ENCODE results near the gene SDK1. TPM values are rescaled to one million over a fixed set of nuclear protein-coding genes. Genes with fewer than 3 reads are reported as not detected.

Gene SDK1
- total RNA-seq, 2 donors from 2014 or later: 4.8 to 13.2 TPM

GRCh38 chr7:4245135-4245865, 944.2 kb downstream of the SDK1 start:
- Histone ChIP-seq H3K4me1 (replicated peaks) (no peaks in the 10 kb centered on the region), H3K27me3 (replicated peaks; ENCODE audit: insufficient read depth) (no peaks in the 10 kb centered on the region), H3K27ac (no peak overlapping the region), H3K9me3 (no peaks in the 10 kb centered on the region), H3K4me3 (no peak overlapping the region), H3K36me3 (no peaks in the 10 kb centered on the region)
- intact Hi-C loops (cut with DNase I): no loop called here
- DNase-seq (ENCODE audit: low spot score): no peak
- TF ChIP-seq CTCF (IDR thresholded peaks at IDR 0.05) (no peak), POLR2AphosphoS5 (IDR thresholded peaks at IDR 0.05) (no peak), POLR2A (IDR thresholded peaks at IDR 0.05) (no peak)
- WGBS: 93% methylated on average over 19 of the region's 19 CpGs

GRCh38 chr7:4245866-4246470, 944.9 kb downstream of the SDK1 start:
- Histone ChIP-seq H3K36me3 (no peaks in the 10 kb centered on the region), H3K27ac (no peak overlapping the region), H3K4me3 (no peak overlapping the region), H3K4me1 (replicated peaks) (no peaks in the 10 kb centered on the region), H3K9me3 (no peaks in the 10 kb centered on the region), H3K27me3 (replicated peaks; ENCODE audit: insufficient read depth) (no peaks in the 10 kb centered on the region)
- intact Hi-C loops (cut with DNase I): no loop called here
- WGBS: 83% methylated on average over 12 of the region's 12 CpGs
- TF ChIP-seq CTCF (IDR thresholded peaks at IDR 0.05) (no peak), POLR2AphosphoS5 (IDR thresholded peaks at IDR 0.05) (no peak), POLR2A (IDR thresholded peaks at IDR 0.05) (no peak)
- DNase-seq (ENCODE audit: low spot score): no peak

GRCh38 chr7:4246536-4246935, 945.5 kb downstream of the SDK1 start:
- WGBS: 91% methylated on average over 11 of the region's 11 CpGs
- TF ChIP-seq POLR2AphosphoS5 (IDR thresholded peaks at IDR 0.05): no peak
- no peak for TF ChIP-seq CTCF (IDR thresholded peaks at IDR 0.05)
- TF ChIP-seq POLR2A (IDR thresholded peaks at IDR 0.05): no peak
- H3K36me3 ChIP-seq: no peaks in the 10 kb centered on the region
- H3K4me1 ChIP-seq (replicated peaks): no peaks in the 10 kb centered on the region
- intact Hi-C loops (cut with DNase I): no loop called here
- no peaks in the 10 kb centered on the region for H3K27me3 ChIP-seq (replicated peaks; ENCODE audit: insufficient read depth)
- no peak overlapping the region for H3K27ac ChIP-seq
- no peak overlapping the region for H3K4me3 ChIP-seq
- no peak for DNase-seq (ENCODE audit: low spot score)
- no peaks in the 10 kb centered on the region for H3K9me3 ChIP-seq

- no peak for DNase-seq (ENCODE audit: low spot score)
- 76% methylated on average over 22 of the region's 27 CpGs for WGBS
- Histone ChIP-seq H3K4me1 (replicated peaks) (no peaks in the 10 kb centered on the region), H3K4me3 (no peak overlapping the region), H3K9me3 (no peaks in the 10 kb centered on the region), H3K36me3 (no peaks in the 10 kb centered on the region), H3K27ac (no peak overlapping the region), H3K27me3 (replicated peaks; ENCODE audit: insufficient read depth) (no peaks in the 10 kb centered on the region)
- intact Hi-C loops (cut with DNase I): no loop called here
- TF ChIP-seq POLR2AphosphoS5 (IDR thresholded peaks at IDR 0.05) (no peak), POLR2A (IDR thresholded peaks at IDR 0.05) (no peak), CTCF (IDR thresholded peaks at IDR 0.05) (no peak)
Observed at GRCh38 chr7:4247106-4247876, 946.2 kb downstream of the SDK1 start.
